SU-DHL-6 (cell line): ENCODE data around the gene EXOC3L1.

ENCODE experiments used
- H2AFZ ChIP-seq: fragments of 200-600 bp; sonication (generic); 2 replicates; pipeline ENCODE4 v1.6.1; 2014; ENCODE audit warnings: low read depth, mild to moderate bottlenecking, moderate library complexity, mixed read lengths, antibody characterized with exemption, low read length; ENCODE audit not compliant: severe bottlenecking
- H3F3A ChIP-seq: fragments of 200-600 bp; shearing (Covaris generic); 2 replicates; pipeline ENCODE4 v1.6.0; 2016; ENCODE audit warnings: antibody characterized with exemption, mild to moderate bottlenecking; ENCODE audit not compliant: insufficient read depth
- H3K27ac ChIP-seq: fragments of 200-600 bp; sonication (generic); 2 replicates; pipeline ENCODE4 v1.5.1; 2016; ENCODE audit warnings: low read depth, mild to moderate bottlenecking, low read length, moderate library complexity, mixed read lengths
- H3K27me3 ChIP-seq: fragments of 200-600 bp; sonication (generic), shearing (Covaris generic); 2 replicates; pipeline ENCODE4 v1.6.0; 2014; ENCODE audit warnings: mild to moderate bottlenecking, low read length
- H3K36me3 ChIP-seq: fragments of 200-600 bp; sonication (generic); 2 replicates; pipeline ENCODE4 v1.6.1; 2014; ENCODE audit warnings: mild to moderate bottlenecking, low read length, mixed read lengths
- H3K4me2 ChIP-seq: fragments of 300-600, 200-600 bp; shearing (Covaris generic), sonication (generic); 2 replicates; pipeline ENCODE4 v1.6.0; 2014; ENCODE audit warnings: low read length, low read depth, mild to moderate bottlenecking; ENCODE audit not compliant: poor library complexity, severe bottlenecking
- H3K4me3 ChIP-seq: fragments of 200-600 bp; sonication (generic); 2 replicates; pipeline ENCODE4 v1.5.1; 2014; ENCODE audit warnings: antibody characterized with exemption, low read length, mild to moderate bottlenecking, mixed read lengths; ENCODE audit not compliant: insufficient read depth, poor library complexity, severe bottlenecking
- H3K79me2 ChIP-seq: fragments of 200-600 bp; sonication (generic); 2 replicates; pipeline ENCODE4 v1.6.1; 2014; ENCODE audit warnings: mild to moderate bottlenecking, low read length, moderate library complexity; ENCODE audit not compliant: insufficient read depth
- H3K9ac ChIP-seq: fragments of 200-600 bp; sonication (generic); 2 replicates; pipeline ENCODE4 v1.7.0; 2014; ENCODE audit warnings: mild to moderate bottlenecking, low read length
- H3K9me2 ChIP-seq: fragments of 200-600 bp; sonication (generic); replicated peaks from 2 replicates; pipeline ENCODE4 v1.6.1; 2014; ENCODE audit warnings: low read length; ENCODE audit not compliant: insufficient read depth
- H3K9me3 ChIP-seq: fragments of 200-600 bp; sonication (generic); 2 replicates; pipeline ENCODE4 v1.6.1; 2014; ENCODE audit warnings: low read length, mixed read lengths; ENCODE audit not compliant: insufficient read depth
- H4K20me1 ChIP-seq: fragments of 200-600 bp; sonication (generic); 2 replicates; pipeline ENCODE4 v1.6.1; 2014; ENCODE audit warnings: low read depth, mild to moderate bottlenecking, antibody characterized with exemption, low read length, moderate library complexity, mixed read lengths
- EZH2phosphoT487 ChIP-seq: fragments of 200-600 bp; sonication (generic), shearing (Covaris generic); conservative IDR thresholded peaks from 2 replicates; pipeline ENCODE4 v1.6.1; 2018; ENCODE audit warnings: mild to moderate bottlenecking, antibody characterized with exemption, low read length, moderate library complexity, mixed read lengths
- TF ChIP-seq, protein P1 (sequence below): fragments of 200-600 bp; sonication (generic); IDR thresholded peaks from one replicate; pipeline ENCODE4 v1.5.1; 2017; ENCODE audit warnings: antibody characterized with exemption, mild to moderate bottlenecking, low read length, moderate library complexity; ENCODE audit not compliant: insufficient read depth, poor library complexity, severe bottlenecking

EXOC3L1 gene

DNA sequence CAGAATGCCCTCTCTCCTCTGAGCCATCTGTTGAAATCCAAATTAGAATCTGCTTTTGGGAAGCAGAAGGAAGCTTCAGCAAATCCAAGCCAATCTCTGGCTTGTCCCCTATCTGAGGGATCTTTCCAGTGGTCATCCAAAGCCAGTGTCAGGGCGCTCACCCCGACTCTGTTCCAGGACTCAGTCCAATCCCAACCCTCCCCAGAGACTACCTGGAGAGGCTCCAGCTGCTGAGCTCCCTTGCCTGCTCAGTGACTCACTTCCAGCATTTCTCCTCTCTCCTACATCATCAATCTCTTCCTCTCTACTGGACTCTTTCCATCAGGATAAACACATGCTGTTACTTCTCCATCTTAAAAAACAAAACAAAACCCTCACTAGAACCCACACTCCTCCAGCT is 8.6 kb downstream of the EXOC3L1 start:
- H3K4me3 ChIP-seq: no peak overlapping the region
- H3K79me2 ChIP-seq: no peaks in the 10 kb centered on the region
- H3F3A ChIP-seq: no peaks in the 10 kb centered on the region
- no peaks in the 10 kb centered on the region for H3K9me2 ChIP-seq
- no peak overlapping the region for H2AFZ ChIP-seq
- H3K27me3 ChIP-seq: no peaks in the 10 kb centered on the region
- no peaks in the 10 kb centered on the region for H3K36me3 ChIP-seq
- no peak overlapping the region for H3K9ac ChIP-seq
- H3K9me3 ChIP-seq: no peaks in the 10 kb centered on the region
- TF ChIP-seq, protein P1, sequence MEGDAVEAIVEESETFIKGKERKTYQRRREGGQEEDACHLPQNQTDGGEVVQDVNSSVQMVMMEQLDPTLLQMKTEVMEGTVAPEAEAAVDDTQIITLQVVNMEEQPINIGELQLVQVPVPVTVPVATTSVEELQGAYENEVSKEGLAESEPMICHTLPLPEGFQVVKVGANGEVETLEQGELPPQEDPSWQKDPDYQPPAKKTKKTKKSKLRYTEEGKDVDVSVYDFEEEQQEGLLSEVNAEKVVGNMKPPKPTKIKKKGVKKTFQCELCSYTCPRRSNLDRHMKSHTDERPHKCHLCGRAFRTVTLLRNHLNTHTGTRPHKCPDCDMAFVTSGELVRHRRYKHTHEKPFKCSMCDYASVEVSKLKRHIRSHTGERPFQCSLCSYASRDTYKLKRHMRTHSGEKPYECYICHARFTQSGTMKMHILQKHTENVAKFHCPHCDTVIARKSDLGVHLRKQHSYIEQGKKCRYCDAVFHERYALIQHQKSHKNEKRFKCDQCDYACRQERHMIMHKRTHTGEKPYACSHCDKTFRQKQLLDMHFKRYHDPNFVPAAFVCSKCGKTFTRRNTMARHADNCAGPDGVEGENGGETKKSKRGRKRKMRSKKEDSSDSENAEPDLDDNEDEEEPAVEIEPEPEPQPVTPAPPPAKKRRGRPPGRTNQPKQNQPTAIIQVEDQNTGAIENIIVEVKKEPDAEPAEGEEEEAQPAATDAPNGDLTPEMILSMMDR: no peak
- H3K4me2 ChIP-seq: no peak overlapping the region
- H3K27ac ChIP-seq: no peak overlapping the region
- H4K20me1 ChIP-seq: no peaks in the 10 kb centered on the region

GRCh38 chr16:67180166-67180565 is 9.8 kb downstream of the EXOC3L1 start:
- no peak overlapping the region for H3K4me3 ChIP-seq
- H3K36me3 ChIP-seq: no peaks in the 10 kb centered on the region
- no peaks in the 10 kb centered on the region for H4K20me1 ChIP-seq
- H3K27me3 ChIP-seq: no peaks in the 10 kb centered on the region
- no peaks in the 10 kb centered on the region for H3K9me2 ChIP-seq
- H2AFZ ChIP-seq: no peak overlapping the region
- no peaks in the 10 kb centered on the region for H3K9me3 ChIP-seq
- no peak overlapping the region for H3K27ac ChIP-seq
- no peak overlapping the region for H3K4me2 ChIP-seq
- H3K9ac ChIP-seq: no peak overlapping the region
- H3F3A ChIP-seq: no peaks in the 10 kb centered on the region
- H3K79me2 ChIP-seq: no peaks in the 10 kb centered on the region
- TF ChIP-seq, protein P1: no peak
- TF ChIP-seq EZH2phosphoT487: no peak

- H3K9ac ChIP-seq: no peak overlapping the region
- no peak overlapping the region for H3K27ac ChIP-seq
- no peaks in the 10 kb centered on the region for H3K36me3 ChIP-seq
- TF ChIP-seq, protein P1: no peak
- TF ChIP-seq EZH2phosphoT487: no peak
- H3K9me3 ChIP-seq: no peaks in the 10 kb centered on the region
- H3K9me2 ChIP-seq: no peaks in the 10 kb centered on the region
- H3F3A ChIP-seq: no peaks in the 10 kb centered on the region
- H3K27me3 ChIP-seq: no peaks in the 10 kb centered on the region
- H3K4me3 ChIP-seq: no peak overlapping the region
- no peaks in the 10 kb centered on the region for H4K20me1 ChIP-seq
- H3K79me2 ChIP-seq: no peaks in the 10 kb centered on the region
- no peak overlapping the region for H2AFZ ChIP-seq
- H3K4me2 ChIP-seq: no peak overlapping the region
These were observed 10.4 kb downstream of the EXOC3L1 start for GRCh38 chr16:67179421-67180080.
